ENCODE data around the gene RFPL4AL1. TPM values are rescaled to one million over a fixed set of nuclear protein-coding genes. Genes with fewer than 3 reads are reported as not detected.
"Not testable (repeated sequence)": the region's sequence is repeated elsewhere in the genome, so short reads cannot be mapped to it uniquely, and the experiment has no call there.

The RFPL4AL1 gene
- under 1 TPM in 1 of 3 donors, not detected in 2; 0.24 TPM for polyA plus RNA-seq (ENCODE audit: insufficient read length in 3 of 3)

GRCh38 chr19:55768818-55769217 is at the start of gene RFPL4AL1:
TSS of gene RFPL4AL1 (plus strand) at chr19:55769118. CDS start at chr19:55771805, 2,687 bp downstream.
- DNase-seq (ENCODE audit: low read depth in 3 of 3, low spot score in 2 of 3), result not testable (repeated sequence)

DNA sequence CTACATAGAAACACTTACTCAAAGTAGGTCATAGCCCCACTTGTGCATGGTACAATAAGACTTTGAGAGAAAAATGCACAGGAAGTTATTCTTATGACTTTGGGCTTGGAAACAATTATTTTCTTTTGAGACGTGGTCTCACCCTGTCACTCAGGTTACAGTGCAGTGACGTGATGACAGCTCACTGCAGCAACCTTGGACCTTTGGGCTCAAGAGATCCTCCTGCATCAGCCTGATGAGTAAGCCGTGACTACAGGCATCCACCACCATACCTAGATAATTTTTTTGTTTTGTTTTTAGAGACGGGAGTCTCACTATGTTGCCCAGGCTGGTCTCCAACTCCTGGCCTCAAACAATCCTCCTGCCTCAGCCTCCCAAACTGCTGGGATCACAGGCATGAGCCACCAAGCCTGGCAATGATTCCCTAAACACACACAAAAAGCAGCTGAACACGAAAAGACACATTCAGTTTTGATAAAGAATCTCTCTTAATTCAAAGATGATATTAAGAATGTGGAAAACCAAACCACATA is 48.6 kb upstream of the RFPL4AL1 start:
- no peak for DNase-seq (ENCODE audit: low read depth in 3 of 3, low spot score in 2 of 3)

- no peak for DNase-seq (ENCODE audit: low read depth in 3 of 3, low spot score in 2 of 3)
These were observed 48.1 kb upstream of the RFPL4AL1 start for GRCh38 chr19:55720801-55721200.

- DNase-seq (ENCODE audit: low read depth in 3 of 3, low spot score in 2 of 3), result no peak
These were observed 45.4 kb upstream of the RFPL4AL1 start for GRCh38 chr19:55723491-55723890.

GRCh38 chr19:55730378-55730777 is 38.5 kb upstream of the RFPL4AL1 start:
- DNase-seq (ENCODE audit: low read depth in 3 of 3, low spot score in 2 of 3), result not testable (repeated sequence)

DNA sequence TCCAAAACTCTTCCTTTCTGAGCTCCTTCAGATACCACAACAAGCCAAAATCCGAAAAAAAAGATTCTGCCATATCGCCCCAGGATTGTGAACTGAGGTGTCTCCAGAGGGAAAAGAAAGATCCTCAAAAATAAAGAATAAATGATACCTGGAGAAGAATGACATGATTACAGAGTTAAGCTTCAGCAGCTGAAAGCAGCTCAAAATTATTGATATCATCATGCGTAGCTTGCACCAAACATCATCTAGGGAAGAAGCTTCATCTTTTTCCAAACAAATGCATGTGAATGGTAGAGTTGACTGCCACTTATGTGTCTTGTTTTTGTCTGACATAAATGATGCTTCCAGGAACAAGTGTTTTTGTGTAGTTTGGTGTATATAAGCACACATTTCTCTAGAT is 30.6 kb upstream of the RFPL4AL1 start, which contains the start of gene NLRP9:
TSS of gene NLRP9 (minus strand) at position 101 of the 400 bp plus-strand sequence. CDS start at position 73, 28 bp downstream.
- no peak for DNase-seq (ENCODE audit: low read depth in 3 of 3, low spot score in 2 of 3)

- DNase-seq (ENCODE audit: low read depth in 3 of 3, low spot score in 2 of 3), result no peak
These were observed 18.2 kb upstream of the RFPL4AL1 start for GRCh38 chr19:55750715-55751114.

DNA sequence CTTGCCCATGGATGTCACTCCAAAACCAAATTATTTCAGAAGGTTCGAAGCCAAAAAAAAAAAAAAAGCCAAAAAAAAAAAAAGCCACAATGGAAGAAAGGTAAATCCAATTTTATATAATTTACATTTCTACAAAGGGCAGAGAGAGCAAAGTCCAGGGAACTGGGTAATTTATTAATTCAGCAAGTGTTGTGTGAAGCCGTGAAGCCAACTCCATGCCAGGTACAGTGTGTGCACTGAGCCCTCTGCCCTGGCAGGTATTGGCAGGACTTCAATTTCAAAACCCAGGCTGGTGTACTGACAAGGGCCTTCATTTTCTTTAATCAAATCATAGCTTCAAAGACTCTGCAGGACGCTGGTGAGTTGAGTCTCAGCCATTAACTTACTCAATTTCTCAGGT is 15.5 kb upstream of the RFPL4AL1 start:
- no peak for DNase-seq (ENCODE audit: low read depth in 3 of 3, low spot score in 2 of 3)

- not testable (repeated sequence) for DNase-seq (ENCODE audit: low read depth in 3 of 3, low spot score in 2 of 3)
These were observed 12.1 kb upstream of the RFPL4AL1 start for GRCh38 chr19:55756808-55757207.

DNA sequence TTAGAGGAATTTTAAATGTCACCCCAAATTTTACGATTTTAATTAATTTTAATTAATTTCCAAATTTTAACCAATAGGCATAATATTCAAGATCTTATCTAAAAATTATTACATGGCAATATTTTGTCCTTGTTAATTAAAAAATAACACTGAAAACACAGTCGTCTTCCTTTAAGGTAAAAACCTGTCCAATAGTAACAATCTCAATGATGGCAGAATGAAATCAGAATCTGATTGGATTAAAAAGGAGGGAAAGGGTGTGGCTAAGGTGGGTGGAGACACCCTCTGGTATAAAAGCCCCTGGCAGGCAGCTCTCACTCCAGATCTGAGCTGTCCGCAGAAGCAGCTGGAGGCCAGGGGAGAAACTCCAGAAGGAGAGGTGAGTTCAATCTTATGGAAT is 10.1 kb upstream of the RFPL4AL1 start, which contains the start of gene RFPL4A:
TSS of gene RFPL4A (plus strand) at position 301 of the 400 bp plus-strand sequence. CDS start 2,704 bp downstream, outside the sequence.
- not testable (repeated sequence) for DNase-seq (ENCODE audit: low read depth in 3 of 3, low spot score in 2 of 3)

DNA sequence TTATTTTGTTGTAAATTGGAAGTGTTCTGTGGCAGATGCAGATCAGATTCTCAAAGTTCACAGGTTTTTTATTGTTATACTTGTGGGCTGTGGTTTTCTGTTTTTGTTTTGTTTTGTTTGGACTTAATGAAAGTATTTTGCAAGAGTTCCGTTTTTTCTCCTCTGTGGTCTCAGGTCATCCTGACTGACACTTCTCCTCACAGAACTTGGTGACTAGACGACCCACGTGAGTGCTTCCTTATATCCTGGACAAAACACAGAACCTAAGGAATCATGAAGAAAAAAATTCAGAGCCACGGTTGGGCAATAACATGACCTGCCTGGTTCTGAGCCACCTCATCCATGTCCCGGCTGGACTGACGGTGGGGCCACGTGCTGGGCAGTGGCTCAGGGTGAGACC is 2.5 kb upstream of the RFPL4AL1 start:
- DNase-seq (ENCODE audit: low read depth in 3 of 3, low spot score in 2 of 3), result no peak

DNA sequence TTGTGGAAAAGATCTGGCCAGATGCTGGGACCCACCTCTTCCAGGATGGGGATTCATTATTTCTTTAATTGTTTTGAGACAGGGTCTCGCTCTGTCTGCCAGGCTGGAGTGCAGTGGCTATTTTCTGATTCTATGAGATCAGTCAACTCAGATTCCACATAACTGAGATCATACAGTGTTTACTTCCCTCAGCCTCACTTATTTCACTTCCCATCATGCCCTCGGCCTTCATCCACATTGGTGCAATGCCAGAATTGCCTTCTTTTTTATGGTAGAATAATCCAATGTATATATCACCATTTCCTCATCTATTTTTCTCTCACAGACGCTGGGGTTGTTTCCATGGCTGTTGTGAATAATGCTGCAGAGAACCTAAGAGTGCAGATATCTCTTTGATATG is 714 bp downstream of the RFPL4AL1 start:
- not testable (repeated sequence) for DNase-seq (ENCODE audit: low read depth in 3 of 3, low spot score in 2 of 3)

- DNase-seq (ENCODE audit: low read depth in 3 of 3, low spot score in 2 of 3), result no peak
These were observed 8.6 kb downstream of the RFPL4AL1 start for GRCh38 chr19:55777528-55777927.

- no peak for DNase-seq (ENCODE audit: low read depth in 3 of 3, low spot score in 2 of 3)
These were observed 9.4 kb downstream of the RFPL4AL1 start for GRCh38 chr19:55778331-55778730.

DNA sequence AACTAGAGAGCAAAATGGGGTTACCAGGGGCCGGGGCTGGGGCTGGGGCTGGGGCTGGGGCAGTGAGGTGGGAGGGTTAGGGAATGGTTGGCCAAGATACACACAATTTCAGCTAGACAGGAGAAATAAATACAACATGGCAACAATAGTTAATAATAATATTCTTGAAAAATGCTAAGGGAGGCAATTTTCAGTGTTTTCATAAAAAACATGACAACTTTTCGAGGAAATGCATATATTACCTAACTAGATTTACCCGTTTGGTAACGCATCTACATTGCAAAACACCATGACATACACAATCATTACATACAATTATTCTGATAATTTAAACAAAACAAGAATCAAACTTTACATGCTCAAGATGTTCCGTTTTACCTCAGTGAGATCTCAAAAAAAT is 12.2 kb downstream of the RFPL4AL1 start:
- no peak for DNase-seq (ENCODE audit: low read depth in 3 of 3, low spot score in 2 of 3)

DNA sequence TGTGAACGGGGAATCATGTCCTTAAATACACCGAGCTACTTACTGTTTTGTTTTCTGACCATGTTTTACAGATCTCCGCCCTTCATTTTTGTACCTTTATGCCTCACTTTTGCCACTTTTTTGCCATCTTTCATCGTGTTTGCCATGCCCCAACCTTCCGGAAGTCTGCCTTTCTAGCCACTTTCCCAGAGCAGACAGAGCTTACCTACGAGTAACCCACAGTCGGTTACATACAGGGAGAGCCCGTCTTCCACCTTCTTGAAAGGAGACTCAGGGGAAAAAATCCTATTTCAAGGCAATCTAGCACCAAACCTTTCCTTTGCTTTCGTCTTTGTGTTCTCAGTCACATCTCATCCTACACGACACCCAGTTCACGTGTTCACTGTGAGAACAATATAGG is 26.1 kb downstream of the RFPL4AL1 start:
- no peak for DNase-seq (ENCODE audit: low read depth in 3 of 3, low spot score in 2 of 3)

- no peak for DNase-seq (ENCODE audit: low read depth in 3 of 3, low spot score in 2 of 3)
These were observed 32.5 kb downstream of the RFPL4AL1 start for GRCh38 chr19:55801416-55801815.

DNA sequence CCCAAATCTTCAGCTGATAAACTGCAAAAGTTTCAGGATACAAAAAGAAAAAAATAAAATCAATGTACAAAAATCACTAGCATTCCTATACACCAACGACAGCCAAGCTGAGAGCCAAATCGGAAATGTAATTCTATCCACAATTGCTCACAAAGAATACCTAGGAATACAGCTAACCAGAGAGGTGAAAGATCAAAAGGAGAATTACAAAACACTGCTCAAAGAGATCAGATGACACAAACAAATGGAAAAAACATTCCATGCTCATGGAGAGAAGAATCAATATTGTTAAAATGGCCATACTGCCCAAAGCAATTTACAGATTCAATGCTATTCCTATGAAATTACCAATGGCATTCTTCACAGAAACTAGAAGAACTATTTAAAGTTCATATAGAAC is 33.4 kb downstream of the RFPL4AL1 start:
- no peak for DNase-seq (ENCODE audit: low read depth in 3 of 3, low spot score in 2 of 3)

DNA sequence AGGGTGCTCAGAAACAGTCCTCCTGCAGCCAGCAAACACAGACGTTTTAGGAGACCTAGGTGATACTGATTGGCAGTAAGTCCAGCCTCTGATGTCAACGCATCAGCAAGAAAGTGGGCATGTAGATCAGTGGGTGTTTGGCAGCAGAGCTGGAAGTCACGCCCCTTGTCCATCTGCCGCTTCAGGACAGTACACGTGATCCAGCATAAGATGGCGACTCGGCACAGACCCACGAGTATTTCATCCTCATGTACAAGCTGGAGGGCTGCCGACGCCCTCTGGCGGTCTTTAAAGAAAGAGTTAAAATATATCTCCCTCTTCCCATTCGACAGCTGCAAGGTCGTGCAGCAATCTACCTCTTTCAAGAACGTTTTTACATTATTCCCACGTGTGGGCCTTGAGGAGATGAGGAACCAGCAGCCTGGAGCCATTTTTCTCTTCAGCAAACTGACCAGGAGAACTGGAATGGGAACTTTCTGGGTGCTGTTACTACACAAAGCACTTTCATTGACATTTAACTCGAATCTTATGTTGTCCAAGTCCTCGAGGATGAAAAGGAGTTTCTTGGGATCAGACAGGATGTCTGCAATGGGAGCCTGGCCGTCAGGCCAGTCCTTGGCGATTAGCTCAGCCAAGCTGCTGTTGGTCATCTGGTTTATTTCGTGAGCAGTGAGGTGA is 40.6 kb downstream of the RFPL4AL1 start:
- peak in 2 of 3 donors; percentile 1 to 4 for DNase-seq (ENCODE audit: low read depth in 3 of 3, low spot score in 2 of 3)

- DNase-seq (ENCODE audit: low read depth in 3 of 3, low spot score in 2 of 3), result no peak
These were observed 42.4 kb downstream of the RFPL4AL1 start for GRCh38 chr19:55811340-55811739.

DNA sequence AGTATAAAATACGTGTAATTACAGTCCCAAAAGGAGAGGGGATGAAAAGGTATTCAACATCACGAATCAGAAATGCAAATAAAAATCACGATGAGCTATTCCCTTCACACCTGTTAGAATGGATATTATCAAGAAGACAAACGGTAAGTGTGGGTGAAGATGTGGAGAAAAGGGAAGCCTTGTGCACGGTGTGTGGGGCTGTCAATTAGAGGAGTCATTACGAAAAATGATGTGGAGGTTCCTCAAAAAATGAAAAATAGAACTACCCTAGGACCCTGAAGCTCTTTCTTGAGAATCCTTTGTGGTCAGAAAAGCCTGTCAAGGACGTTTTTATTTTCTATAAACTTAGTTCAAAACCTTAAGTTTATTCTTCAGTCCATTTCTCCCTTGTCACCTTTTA is 43.5 kb downstream of the RFPL4AL1 start:
- no peak for DNase-seq (ENCODE audit: low read depth in 3 of 3, low spot score in 2 of 3)

DNA sequence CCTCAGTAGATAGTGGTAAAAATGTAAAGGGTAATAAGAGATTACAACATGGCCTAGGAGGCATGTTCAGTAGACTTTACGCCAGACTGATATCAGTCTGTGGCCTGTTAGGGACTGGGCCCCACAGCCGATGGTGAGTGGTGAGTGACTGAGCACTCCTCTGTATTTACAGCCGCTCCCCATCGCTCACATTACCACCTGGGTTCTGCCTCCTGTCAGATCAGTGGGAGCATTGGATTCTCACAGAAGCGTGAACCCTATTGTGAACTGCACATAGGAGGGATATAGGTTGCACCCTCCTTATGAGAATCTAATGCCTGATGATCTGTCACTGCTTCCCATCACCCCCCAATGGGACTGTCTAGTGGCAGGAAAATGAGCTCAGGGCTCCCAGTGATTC is 45.0 kb downstream of the RFPL4AL1 start:
- no peak for DNase-seq (ENCODE audit: low read depth in 3 of 3, low spot score in 2 of 3)

All from right renal cortex interstitium (tissue), 3 donors.